GM21619 (cell line): ENCODE measurements around the gene MAN2B2.
A peak's percentile ranks its signal among the peaks of the same experiment; 100 is the strongest.
"Not testable (repeated sequence)": the region's sequence is repeated elsewhere in the genome, so short reads cannot be mapped to it uniquely, and the experiment has no call there.

ENCODE experiments used
- ATAC-seq: cut with Tn5 transposase; IDR thresholded peaks from one replicate; pipeline ENCODE4 v1.9.1; 2021; ENCODE audit not compliant: unreplicated experiment

Gene MAN2B2

DNA sequence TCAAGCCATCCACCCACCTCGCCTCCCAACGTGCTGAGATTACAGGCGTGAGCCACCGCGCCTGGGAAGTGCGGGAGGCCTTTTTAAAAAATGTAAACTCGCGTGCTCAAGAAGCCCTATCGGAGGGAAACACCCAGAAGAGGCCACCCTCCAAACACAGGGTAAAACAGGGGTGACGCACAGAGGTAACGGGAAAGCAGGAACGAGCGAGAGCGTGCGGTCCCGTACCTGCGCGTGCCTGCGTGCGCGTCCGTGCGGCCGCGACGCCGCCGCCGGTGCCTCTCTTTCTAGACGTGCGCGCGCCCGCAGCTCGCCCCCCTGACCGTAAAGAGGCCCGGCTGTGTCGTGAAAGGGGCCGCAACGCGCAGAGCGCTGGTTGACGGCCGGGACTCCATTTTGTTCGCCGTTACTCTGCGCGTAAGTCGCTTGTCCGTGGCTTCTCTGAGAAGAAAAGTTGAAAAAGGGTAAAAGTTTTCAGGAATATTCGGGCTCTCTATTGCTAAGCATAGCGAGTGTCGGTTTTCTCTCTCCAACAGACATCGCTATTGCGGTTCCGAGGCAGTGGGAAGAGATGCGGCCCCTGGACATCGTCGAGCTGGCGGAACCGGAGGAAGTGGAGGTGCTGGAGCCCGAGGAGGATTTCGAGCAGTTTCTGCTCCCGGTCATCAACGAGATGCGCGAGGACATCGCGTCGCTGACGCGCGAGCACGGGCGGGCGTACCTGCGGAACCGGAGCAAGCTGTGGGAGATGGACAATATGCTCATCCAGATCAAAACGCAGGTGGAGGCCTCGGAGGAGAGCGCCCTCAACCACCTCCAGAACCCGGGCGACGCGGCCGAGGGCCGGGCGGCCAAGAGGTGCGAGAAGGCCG is 65.5 kb downstream of the MAN2B2 start, which contains the start of gene MRFAP1:
MRFAP1 (plus strand) TSS at position 394 of the 872 bp plus-strand sequence; CDS start at position 572, 178 bp downstream.
- peak; percentile 82 for ATAC-seq

- ATAC-seq: peak; percentile 34
Observed at GRCh38 chr4:6641164-6641970, 66.4 kb downstream of the MAN2B2 start.

- no peak for ATAC-seq
Observed at GRCh38 chr4:6641971-6642320, 67.0 kb downstream of the MAN2B2 start.

GRCh38 chr4:6643141-6643847 is 68.3 kb downstream of the MAN2B2 start:
- ATAC-seq: no peak

GRCh38 chr4:6644792-6645530 is 70.0 kb downstream of the MAN2B2 start:
- no peak for ATAC-seq

DNA sequence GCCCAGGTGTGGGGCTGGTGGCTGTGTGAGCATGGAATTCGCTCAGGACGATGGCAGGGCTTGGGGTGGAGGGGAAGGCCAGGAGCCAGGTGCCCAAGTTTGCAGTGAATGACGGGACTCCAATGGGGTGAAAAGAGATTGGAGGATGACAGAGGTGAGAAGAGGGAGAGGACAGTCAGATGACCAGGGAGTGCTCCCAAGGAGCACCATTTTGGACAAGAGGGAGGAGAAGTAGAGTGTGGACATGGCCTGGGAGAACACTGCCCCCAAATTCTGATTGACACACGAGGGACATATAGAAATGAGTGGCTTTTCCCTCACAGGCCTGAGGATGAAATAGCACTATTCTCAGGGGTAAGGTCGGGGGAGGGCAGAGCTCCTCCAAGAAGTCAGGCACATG is 72.2 kb downstream of the MAN2B2 start:
- no peak for ATAC-seq

DNA sequence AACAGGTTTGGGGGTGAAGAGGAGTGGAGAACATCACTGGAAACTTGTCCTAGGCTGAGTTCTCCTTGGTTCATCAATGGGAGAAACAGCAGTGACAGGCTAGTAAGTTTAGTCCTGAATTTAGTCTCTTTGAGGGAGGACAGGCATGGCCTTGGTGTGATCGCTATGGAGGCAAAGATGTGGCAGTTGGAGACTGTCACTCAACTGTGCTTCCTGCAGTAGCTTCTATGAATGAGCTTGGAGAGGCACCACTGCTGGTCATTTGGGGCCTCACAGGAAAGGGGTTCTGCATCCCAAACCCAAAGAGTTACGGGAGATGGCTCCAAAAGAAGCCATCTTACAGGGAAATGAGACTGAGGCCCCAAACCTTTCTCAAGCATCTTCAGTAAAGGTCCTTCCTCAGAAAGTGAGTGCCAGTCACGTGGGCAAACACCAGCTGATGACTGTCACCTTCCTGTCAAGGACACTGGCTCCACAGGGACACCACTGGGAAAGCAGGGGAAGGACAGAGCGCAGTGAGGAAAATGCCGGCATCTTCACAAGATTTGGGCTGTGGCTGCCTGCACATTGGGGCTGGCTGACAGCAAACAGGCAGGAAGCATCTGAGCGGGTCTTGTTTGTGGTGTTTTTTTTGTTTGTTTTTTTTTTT is 72.7 kb downstream of the MAN2B2 start:
- ATAC-seq: no peak

DNA sequence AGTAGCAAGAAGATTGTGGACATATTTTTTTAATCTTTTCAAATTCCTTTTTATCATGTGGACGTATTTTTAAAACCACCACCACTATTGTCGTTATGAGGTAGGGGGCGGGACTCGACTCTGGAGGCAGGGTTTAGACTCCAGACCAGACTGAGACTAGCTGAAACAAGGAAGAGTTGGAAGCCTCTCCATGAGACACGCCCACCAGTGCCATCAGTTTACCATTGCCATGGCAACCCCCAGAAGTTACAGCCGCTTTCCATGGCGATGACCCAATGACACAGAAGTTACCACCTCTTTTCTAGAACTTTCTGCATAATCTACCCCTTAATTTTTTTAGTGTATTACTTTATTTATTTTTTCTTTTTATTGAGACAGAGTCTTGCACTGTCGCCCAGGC is 74.2 kb downstream of the MAN2B2 start:
- ATAC-seq: no peak

DNA sequence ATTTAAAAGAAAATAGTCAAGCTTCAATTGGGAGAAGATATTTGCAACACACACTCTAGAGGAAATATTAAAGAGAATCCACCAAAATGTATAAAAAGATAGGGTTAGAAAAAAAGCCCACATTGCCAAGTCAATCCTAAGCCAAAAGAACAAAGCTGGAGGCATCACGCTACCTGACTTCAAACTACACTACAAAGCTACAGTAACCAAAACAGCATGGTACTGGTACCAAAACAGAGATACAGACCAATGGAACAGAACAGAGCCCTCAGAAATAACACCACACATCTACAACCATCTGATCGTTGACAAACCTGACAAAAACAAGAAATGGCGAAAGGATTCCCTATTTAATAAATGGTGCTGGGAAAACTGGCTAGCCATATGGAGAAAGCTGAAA is 79.2 kb downstream of the MAN2B2 start:
- ATAC-seq: not testable (repeated sequence)

DNA sequence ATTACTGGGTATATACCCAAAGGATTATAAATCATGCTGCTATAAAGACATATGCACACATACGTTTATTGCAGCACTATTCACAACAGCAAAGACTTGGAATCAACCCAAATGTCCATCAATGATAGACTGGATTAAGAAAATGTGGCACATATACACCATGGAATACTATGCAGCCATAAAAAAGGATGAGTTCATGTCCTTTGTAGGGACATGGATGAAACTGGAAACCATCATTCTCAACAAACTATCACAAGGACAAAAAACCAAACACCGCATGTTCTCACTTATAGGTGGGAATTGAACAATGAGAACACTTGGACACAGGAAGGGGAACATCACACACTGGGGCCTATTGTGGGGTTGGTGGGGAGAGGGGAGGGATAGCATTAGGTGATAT is 80.3 kb downstream of the MAN2B2 start:
- ATAC-seq: not testable (repeated sequence)

DNA sequence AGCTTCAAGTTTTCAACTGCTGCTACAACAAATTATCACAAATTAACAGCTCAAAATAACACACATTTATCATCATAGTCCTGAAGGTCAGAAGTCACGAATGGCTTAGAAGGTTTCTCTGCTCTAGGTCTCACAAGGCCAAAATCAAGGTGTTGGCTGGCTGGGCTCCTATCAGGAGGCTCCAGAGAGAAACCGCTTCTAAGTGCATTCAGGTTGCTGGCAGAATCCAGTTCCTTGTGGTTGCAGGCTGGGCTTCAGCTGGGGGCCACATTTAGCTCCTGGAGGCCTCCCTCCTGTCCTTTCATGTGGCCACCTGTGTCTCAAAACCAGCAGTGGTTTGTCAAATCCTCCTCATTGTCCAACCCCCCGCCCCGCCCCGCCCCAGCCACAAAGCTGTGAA is 80.9 kb downstream of the MAN2B2 start:
- no peak for ATAC-seq

GRCh38 chr4:6657242-6658208 is 82.5 kb downstream of the MAN2B2 start:
- no peak for ATAC-seq

GRCh38 chr4:6658209-6658595 is 83.2 kb downstream of the MAN2B2 start:
- ATAC-seq: no peak

DNA sequence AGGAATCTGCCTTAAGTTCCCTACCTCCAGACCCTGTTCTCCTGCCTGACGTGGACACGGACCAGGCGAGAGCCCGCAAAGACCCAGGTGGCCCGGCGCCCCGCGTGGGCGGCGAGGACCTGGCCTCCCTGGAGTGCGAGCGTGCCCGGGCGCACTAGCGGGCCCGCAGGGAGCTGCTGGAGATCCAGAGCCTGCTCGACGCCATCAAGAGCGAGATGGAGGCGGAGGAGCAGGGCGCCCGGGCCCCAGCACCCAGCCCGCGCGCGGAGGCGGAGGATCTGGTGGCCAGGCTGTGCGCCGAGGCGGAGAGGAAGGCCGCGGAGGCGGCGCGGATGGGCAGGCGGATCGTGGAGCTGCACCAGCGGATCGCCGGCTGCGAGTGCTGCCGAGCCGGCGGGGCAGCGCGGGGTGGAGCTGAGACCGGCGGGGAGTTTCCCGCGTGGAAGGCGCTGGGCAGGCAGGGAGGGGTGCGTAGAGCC is 83.6 kb downstream of the MAN2B2 start:
- no peak for ATAC-seq

- ATAC-seq: no peak
Observed at GRCh38 chr4:6659897-6660296, 84.9 kb downstream of the MAN2B2 start.

DNA sequence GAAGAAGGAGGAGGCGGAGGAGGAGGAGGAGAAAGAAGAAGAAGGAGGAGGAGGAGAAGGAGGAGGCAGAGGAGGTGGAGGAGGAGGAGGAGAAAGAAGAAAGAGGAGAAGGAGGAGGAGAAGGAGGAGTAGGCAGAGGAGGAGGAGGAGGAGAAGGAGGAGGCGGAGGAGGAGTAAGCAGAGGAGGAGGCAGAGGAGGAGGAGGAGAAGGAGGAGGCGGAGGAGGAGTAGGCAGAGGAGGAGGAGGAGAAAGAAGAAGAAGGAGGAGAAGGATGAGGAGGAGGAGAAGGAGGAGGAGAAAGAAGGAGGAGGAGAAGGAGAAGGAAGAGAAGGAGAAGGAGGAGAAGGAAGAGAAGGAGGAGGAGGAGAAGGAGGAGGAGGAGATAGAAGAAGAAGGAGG is 85.4 kb downstream of the MAN2B2 start:
- ATAC-seq: no peak

DNA sequence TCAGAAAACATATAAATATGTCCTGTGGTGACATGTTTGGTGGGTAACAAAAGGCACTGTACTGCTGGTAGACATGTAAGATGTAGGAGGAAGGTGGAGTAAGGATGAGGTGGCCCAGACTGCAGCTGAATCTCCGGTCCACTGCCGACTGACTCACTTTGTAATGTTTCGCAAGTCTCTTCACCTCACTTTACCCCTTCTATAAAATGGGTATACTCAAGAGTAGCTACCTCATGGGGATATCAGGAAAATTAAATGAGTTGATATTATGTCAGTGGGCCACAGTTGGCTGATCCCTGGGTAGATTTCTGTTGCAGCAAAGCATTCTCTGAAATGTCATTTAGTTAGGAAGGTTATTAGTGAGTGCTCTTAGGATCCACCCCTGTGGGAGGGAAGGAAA is 87.6 kb downstream of the MAN2B2 start:
- ATAC-seq: no peak

GRCh38 chr4:6663596-6664393 is 88.8 kb downstream of the MAN2B2 start:
- ATAC-seq: no peak
